MCF 10A (cell line): ENCODE data around the gene RXFP1. TPM values are rescaled to one million over a fixed set of nuclear protein-coding genes. Genes with fewer than 3 reads are reported as not detected.

ENCODE experiments used
- BruUV-seq: library from RNA; stranded (reverse); fragments of 400-500 nt; replicated peaks from 2 replicates; lab custom pipeline; 2021; lab: Mats Ljungman, UMichigan
- CTCF ChIA-PET: fragments of 300-600 bp; sonication (Branson Sonifier 250); formaldehyde crosslinking; extraction: SDS; loops from one replicate; lab custom pipeline; 2021; ENCODE audit warnings: antibody characterized with exemption, inconsistent platforms; lab: Yijun Ruan, JAX
- POLR2A ChIA-PET: fragments of 300-600, 350-650 bp; sonication (Branson Sonifier 250); formaldehyde crosslinking; extraction: SDS; loops from one replicate; lab custom pipeline; 2020; ENCODE audit warnings: antibody characterized with exemption, inconsistent platforms; lab: Yijun Ruan, JAX
- DNase-seq: peaks from one replicate; pipeline ENCODE4 v3.0.0-alpha.2; 2018; ENCODE audit not compliant: unreplicated experiment
- H3K27ac Mint-ChIP-seq: one replicate; pipeline ENCODE4 v1.8.0; 2022; ENCODE audit warnings: mild to moderate bottlenecking, low read depth, mixed read lengths; ENCODE audit not compliant: unreplicated experiment
- H3K27me3 Mint-ChIP-seq: one replicate; pipeline ENCODE4 v1.8.0; 2022; ENCODE audit warnings: mixed read lengths; ENCODE audit not compliant: insufficient read depth, unreplicated experiment
- H3K36me3 Mint-ChIP-seq: one replicate; pipeline ENCODE4 v1.8.0; 2022; ENCODE audit warnings: mild to moderate bottlenecking, moderate library complexity, mixed read lengths; ENCODE audit not compliant: insufficient read depth, unreplicated experiment
- H3K4me1 Mint-ChIP-seq: one replicate; pipeline ENCODE4 v1.8.0; 2022; ENCODE audit warnings: mixed read lengths; ENCODE audit not compliant: insufficient read depth, unreplicated experiment
- H3K4me3 Mint-ChIP-seq: one replicate; pipeline ENCODE4 v1.8.0; 2022; ENCODE audit warnings: mild to moderate bottlenecking, moderate library complexity, mixed read lengths; ENCODE audit not compliant: unreplicated experiment
- H3K9me3 Mint-ChIP-seq: one replicate; pipeline ENCODE4 v1.8.0; 2022; ENCODE audit warnings: mixed read lengths; ENCODE audit not compliant: unreplicated experiment
- intact Hi-C: fragments of 100-400 bp; cut with micrococcal nuclease; formaldehyde crosslinking; loops from 2 replicates; pipeline ENCODE4 v1.14.1; 2022
- total RNA-seq: library from RNA; stranded (reverse); gene quantifications from 2 replicates; pipeline ENCODE4 v1.2.3, GENCODE V29; 2022
- TF ChIP-seq, protein P1 (sequence below): fragments of 200-600 bp; IDR thresholded peaks from one replicate; pipeline ENCODE4 v1.8.0; 2022; ENCODE audit warnings: antibody characterized with exemption, mild to moderate bottlenecking; ENCODE audit not compliant: unreplicated experiment

The RXFP1 gene
- total RNA-seq, 1 experiment from 2014 or later = 4.7 TPM

DNA sequence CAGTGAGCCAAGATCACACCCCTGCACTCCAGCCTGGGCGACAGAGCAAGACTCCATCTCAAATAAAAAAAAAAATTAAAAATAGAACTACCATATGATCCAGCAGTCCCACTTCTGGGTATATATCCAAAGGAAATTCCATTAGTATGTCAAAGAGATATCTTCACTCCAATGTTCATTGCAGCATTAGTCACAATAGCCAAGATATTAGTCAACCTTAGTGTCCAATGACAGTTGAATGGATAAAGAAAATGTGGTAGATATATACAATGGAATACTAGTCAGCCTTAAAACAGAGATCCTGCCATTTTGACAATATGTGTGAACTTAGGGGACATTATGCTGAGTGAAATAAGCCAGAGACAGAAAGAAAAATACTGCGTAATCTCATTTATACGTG, 100.6 kb downstream of the RXFP1 start:
- Mint-ChIP-seq H3K4me1 (peaks cover 6% of the 10 kb centered on the region), H3K9me3 (no peaks in the 10 kb centered on the region), H3K4me3 (no peak overlapping the region), H3K27me3 (no peaks in the 10 kb centered on the region), H3K36me3 (peaks cover 7% of the 10 kb centered on the region), H3K27ac (no peak overlapping the region)
- intact Hi-C loops = no loop called here
- CTCF ChIA-PET = interaction anchor here (0.9 to 2.6 kb wide), 2 partner anchors 359 to 370 kb away, joined by 3 to 10 read pairs; no protein-coding TSS in a partner anchor
- TF ChIP-seq, protein P1, sequence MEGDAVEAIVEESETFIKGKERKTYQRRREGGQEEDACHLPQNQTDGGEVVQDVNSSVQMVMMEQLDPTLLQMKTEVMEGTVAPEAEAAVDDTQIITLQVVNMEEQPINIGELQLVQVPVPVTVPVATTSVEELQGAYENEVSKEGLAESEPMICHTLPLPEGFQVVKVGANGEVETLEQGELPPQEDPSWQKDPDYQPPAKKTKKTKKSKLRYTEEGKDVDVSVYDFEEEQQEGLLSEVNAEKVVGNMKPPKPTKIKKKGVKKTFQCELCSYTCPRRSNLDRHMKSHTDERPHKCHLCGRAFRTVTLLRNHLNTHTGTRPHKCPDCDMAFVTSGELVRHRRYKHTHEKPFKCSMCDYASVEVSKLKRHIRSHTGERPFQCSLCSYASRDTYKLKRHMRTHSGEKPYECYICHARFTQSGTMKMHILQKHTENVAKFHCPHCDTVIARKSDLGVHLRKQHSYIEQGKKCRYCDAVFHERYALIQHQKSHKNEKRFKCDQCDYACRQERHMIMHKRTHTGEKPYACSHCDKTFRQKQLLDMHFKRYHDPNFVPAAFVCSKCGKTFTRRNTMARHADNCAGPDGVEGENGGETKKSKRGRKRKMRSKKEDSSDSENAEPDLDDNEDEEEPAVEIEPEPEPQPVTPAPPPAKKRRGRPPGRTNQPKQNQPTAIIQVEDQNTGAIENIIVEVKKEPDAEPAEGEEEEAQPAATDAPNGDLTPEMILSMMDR = no peak
- no peak for DNase-seq
- no TSS peak for BruUV-seq
- POLR2A ChIA-PET = no interaction called here

DNA sequence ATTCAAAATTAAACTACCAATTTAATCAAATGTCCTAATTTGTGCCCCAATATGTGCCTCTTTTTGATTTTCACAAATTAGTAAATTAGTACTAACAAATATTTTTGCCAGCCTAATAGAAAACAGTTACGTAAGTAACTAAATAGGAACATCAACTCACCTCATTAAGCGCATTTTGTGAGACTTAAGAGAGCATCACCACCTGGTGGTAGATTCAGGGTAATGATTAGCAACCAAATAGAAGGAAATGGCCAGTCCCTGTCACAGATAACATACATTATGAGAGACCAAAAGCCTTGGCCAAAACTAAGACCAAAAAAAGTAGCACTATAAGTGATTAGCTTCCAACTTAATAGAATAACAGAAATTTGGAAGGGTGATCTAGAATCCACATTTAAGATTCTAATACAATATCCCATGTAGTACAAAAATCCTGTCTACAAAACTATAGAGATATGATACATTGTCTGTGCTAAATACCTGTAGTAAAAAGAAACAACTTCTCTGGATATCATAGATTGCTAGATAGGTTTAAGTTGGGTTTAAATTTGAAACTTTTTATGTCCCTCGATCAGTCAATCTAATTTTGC, 103.3 kb downstream of the RXFP1 start:
- no TSS peak for BruUV-seq
- TF ChIP-seq, protein P1 = peak; percentile 72
- Mint-ChIP-seq H3K36me3 (peaks cover 11% of the 10 kb centered on the region), H3K4me3 (no peak overlapping the region), H3K9me3 (no peaks in the 10 kb centered on the region), H3K27me3 (no peaks in the 10 kb centered on the region), H3K4me1 (peaks cover 6% of the 10 kb centered on the region), H3K27ac (no peak overlapping the region)
- intact Hi-C loops = loop anchor here (1.0 to 5.0 kb wide), 6 partner anchors 47 to 633 kb away; no protein-coding TSS in a partner anchor
- CTCF ChIA-PET = interaction anchor here (0.6 to 7.3 kb wide), 28 partner anchors 8 to 603 kb away, joined by 3 to 76 read pairs (median 3); no protein-coding TSS in a partner anchor
- POLR2A ChIA-PET = interaction anchor here (0.8 kb wide), 1 partner anchor 37 kb away, joined by 3 read pairs; no protein-coding TSS in a partner anchor
- peak; percentile 79 for DNase-seq

DNA sequence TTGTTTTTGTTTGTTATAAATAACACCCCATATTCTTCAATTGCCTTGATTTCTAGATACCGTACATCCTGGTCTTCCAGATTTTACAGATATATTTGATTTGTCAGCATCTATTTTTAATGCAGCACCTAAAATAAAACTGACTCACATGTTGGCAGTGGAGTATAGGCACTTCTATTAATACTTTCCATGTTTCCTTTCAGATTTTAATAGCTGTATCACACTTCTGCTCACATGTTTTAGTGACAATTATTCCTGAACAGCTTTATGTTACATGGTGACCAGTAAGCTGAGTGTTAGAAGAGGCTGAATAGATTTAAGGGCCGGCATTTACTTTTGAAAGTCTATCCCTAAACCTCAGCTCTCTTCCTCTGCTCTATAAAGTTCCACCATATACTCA, 103.9 kb downstream of the RXFP1 start:
- no peaks in the 10 kb centered on the region for H3K9me3 Mint-ChIP-seq
- H3K4me1 Mint-ChIP-seq = peaks cover 6% of the 10 kb centered on the region
- H3K27ac Mint-ChIP-seq = no peak overlapping the region
- no peak overlapping the region for H3K4me3 Mint-ChIP-seq
- H3K27me3 Mint-ChIP-seq = no peaks in the 10 kb centered on the region
- ChIA-PET POLR2A (interaction anchor here (0.5 to 0.8 kb wide), 3 partner anchors 37 to 382 kb away, joined by 3 to 4 read pairs (median 3); no protein-coding TSS in a partner anchor), CTCF (interaction anchor here (0.5 to 7.3 kb wide), 27 partner anchors 8 to 602 kb away, joined by 3 to 76 read pairs (median 3); no protein-coding TSS in a partner anchor)
- no TSS peak for BruUV-seq
- TF ChIP-seq, protein P1 = no peak
- peaks cover 7% of the 10 kb centered on the region for H3K36me3 Mint-ChIP-seq
- intact Hi-C loops = loop anchor here (1.0 to 5.0 kb wide), 6 partner anchors 47 to 633 kb away; no protein-coding TSS in a partner anchor
- DNase-seq = no peak

GRCh38 chr4:158630893-158631292, 109.2 kb downstream of the RXFP1 start:
- CTCF ChIA-PET = interaction anchor here (0.6 to 1.1 kb wide), 3 partner anchors 321 to 378 kb away, joined by 3 to 4 read pairs (median 3); no protein-coding TSS in a partner anchor
- H3K4me1 Mint-ChIP-seq = no peaks in the 10 kb centered on the region
- intact Hi-C loops = no loop called here
- H3K27me3 Mint-ChIP-seq = no peaks in the 10 kb centered on the region
- H3K36me3 Mint-ChIP-seq = peaks cover 5% of the 10 kb centered on the region
- DNase-seq = peak; percentile 32
- POLR2A ChIA-PET = no interaction called here
- TF ChIP-seq, protein P1 = no peak
- BruUV-seq = no TSS peak
- H3K4me3 Mint-ChIP-seq = no peak overlapping the region
- no peak overlapping the region for H3K27ac Mint-ChIP-seq
- no peaks in the 10 kb centered on the region for H3K9me3 Mint-ChIP-seq
